GM12892 (cell line): Measurements from ENCODE around the gene LRRC74B.
"Not testable (repeated sequence)": the region's sequence is repeated elsewhere in the genome, so short reads cannot be mapped to it uniquely, and the experiment has no call there.

ENCODE experiments used
- DNase-seq: peaks from one replicate; pipeline ENCODE4 v3.0.0; 2011; ENCODE audit not compliant: insufficient read length
- FAIRE-seq: peaks from 2 replicates; lab custom pipeline; 2011; peaks lifted over from hg19 to GRCh38; lab: Jason Lieb, UNC
- POLR2A ChIP-seq: IDR thresholded peaks from 2 replicates; pipeline ENCODE4 v1.6.1; 2011; ENCODE audit warnings: low read depth, low read length, control low read depth
- POLR2AphosphoS5 ChIP-seq: IDR thresholded peaks from 2 replicates; pipeline ENCODE4 v1.6.1; 2011; ENCODE audit warnings: low read depth, low read length, control low read depth
- TAF1 ChIP-seq: IDR thresholded peaks from 2 replicates; pipeline ENCODE4 v1.6.1; 2011; ENCODE audit warnings: low read depth, mild to moderate bottlenecking, control low read depth, low read length, borderline replicate concordance

LRRC74B gene

DNA sequence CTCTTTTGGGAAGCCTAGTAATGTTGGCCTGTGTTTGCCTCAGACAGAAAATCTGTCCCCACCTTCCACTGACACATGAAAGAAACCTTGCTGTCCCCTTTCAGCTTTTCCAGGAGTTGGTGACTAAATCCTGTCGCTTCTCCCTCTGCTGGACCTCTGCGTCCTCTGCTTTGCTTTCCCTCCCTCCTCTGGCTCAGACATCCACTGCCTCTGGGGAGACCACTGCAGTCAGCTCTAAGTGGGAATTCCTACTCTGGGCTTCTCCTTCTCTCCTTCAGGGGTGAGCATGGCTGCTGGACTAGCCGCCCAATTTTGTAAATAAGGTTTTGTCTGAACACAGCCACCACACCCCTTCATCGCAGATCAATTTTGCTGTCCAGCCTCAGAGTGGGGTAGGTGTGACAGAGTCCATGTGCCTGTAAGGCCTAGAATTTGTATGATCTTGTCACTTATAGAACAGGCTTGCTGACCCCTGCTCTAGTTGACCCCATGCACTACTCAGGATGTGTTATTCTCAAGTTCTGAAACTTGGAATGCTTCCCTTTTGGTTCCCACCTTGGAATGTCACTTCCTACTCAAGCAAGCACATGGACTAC lies 23.0 kb downstream of the LRRC74B start:
- no peak for FAIRE-seq
- no peak for DNase-seq
- no peak for TF ChIP-seq POLR2A
- no peak for TF ChIP-seq TAF1
- no peak for TF ChIP-seq POLR2AphosphoS5

DNA sequence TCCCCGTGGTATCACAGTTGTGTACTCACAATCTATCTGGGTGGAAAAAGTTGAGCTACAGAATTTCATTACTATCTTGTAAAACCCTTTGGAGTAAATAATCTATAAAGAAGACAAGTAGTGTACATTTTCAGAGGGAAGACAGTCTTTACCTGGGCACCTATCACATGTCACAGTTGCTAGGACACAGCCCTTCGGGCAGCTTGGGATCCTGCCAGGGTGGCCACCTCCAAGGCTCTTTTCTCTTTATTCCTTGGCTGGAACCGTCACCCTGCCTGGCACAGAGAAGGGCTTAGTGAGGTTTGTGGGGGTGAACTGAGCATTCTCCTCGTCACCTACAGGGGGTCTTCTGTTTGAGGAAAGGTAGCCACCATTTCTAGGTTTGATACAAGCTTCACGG lies 23.6 kb downstream of the LRRC74B start:
- no peak for DNase-seq
- TF ChIP-seq POLR2AphosphoS5 = no peak
- no peak for TF ChIP-seq POLR2A
- no peak for TF ChIP-seq TAF1
- no peak for FAIRE-seq

DNA sequence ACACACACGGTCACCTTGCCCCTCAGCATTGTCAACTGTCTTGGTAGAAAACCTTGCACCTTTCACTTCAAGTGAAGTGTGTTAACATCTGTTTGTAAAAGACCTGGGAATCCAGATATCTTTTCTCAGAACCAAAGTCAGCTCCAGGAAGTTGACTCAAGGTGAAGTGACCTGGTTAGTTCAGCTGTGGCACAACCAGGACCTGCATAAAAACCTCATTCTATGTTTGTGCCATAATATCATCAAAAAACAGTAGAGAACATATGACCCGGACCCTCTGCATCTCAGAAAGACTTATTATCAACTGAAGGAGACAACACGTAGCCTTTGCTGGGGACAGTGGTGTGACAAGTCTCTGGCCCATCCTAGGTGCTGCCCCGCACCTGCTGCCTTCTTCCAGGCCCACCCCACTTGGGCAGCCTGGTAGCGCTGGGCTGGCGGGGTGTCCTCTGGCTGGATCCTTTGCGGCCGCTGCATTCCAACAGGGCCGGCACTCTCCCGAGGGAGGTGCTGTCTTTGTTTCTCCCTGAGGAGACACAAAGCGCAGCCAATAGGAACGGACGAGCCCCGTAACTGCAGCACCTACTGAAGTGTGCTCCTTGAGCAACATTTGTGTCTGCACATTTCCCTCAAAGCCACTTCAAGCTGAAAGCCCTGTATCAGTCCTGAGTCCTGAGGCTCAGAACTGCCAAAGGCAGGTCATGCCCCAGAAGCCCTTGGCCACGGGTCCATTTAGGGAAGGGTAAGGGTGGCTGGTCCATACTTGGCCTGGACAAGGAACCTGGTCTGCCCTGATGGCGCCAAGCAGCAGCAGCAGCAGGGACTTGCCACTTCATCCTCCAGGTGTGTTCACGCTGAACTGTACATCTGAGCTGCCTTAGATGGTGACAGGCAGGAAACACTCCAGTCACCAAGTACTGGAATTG lies 25.2 kb downstream of the LRRC74B start:
- DNase-seq = no peak
- no peak for FAIRE-seq
- TF ChIP-seq POLR2A = no peak
- TF ChIP-seq TAF1 = no peak
- no peak for TF ChIP-seq POLR2AphosphoS5

DNA sequence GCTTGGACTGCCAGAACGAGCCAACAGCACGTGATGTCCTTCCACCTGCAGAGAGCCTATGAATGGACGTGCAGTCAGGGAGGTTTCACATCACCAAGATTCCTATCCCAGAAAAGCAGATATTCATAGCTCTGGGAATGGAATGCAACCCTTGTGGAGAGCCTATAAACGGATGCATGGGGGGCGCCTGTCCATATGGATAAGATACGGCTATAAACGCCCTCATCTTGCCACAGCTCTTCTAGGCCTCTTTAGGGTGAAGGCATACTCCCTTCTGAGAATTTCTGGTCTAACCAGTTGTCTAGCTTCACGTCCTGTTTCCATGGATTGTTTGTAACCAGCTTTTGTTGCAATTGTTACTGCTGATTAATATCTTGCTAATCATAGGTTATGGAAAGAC lies 26.1 kb downstream of the LRRC74B start:
- not testable (repeated sequence) for FAIRE-seq

DNA sequence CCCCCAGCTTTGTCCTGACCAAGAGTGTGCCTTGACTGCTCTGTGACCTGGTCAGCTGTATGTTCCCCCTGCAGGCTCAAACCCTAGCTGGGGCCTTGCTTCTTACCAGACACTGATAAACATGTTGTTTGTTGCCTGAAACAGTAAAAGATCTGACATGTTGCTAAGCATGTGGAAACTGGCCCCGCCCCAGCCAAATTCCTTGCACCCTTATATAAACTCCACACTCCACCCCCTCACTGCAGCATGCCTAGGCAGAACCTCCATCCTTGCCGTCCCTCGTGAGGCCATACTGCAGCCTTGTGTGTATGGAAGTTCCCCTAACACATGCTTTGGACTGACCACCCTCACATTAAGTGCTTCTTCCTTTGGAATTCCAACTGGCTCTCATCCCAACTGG lies 27.3 kb downstream of the LRRC74B start:
- DNase-seq = no peak
- TF ChIP-seq POLR2A (no peak), TAF1 (no peak), POLR2AphosphoS5 (no peak)
- FAIRE-seq = no peak

More for the DNA sequence above, 26.1 kb downstream of the LRRC74B start:
- DNase-seq = not testable (repeated sequence)

DNA sequence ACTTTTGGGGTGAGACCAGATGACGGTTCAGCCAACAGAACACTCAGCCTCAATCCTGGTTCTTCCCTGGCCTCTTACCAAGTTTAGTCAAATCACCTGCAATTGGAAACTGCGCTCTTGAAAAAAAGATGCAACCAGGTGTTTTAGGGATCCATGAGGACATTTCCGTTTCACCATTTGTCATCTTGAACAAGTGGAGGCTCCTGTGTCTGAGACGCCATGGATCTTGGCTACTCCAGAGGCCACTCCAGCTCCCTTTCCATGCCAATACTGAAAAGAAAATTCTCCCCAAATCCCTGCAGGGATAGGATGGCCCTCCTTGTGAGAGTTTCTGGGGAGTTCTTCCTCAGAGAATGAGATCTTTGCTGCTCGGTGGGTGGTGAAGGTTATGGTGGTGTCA lies 27.7 kb downstream of the LRRC74B start:
- TF ChIP-seq TAF1 (no peak), POLR2A (no peak), POLR2AphosphoS5 (no peak)
- no peak for DNase-seq
- no peak for FAIRE-seq

DNA sequence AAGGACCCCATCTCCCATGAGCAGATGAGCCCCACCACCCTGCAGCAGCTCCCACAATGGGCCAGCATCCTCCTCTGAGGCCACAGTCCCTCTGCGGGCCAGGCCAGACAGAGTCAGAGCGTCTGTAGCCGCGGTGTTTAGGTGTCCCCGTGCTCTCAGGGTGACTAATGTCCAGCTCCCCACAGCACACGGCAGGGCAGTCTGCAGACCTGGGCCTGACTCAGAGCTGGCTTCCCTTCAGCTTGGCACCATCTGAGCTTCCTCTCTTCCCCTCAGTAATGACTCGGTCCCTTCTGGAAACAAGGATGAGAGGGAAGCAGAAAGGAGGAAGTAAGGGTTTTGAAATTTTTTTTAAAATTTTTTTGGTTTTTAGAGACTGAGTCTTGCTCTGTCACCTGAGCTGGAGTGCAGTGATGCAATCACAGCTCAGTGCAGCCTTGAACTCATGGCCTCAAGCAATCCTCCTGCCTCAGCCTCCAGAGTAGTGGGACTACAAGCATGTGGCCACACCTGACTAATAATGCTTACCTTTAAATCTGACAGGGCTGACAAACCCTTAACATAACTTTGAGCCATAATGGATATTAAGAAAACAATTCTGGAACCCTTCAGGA lies 28.5 kb downstream of the LRRC74B start:
- TF ChIP-seq POLR2A (no peak), TAF1 (no peak), POLR2AphosphoS5 (no peak)
- no peak for FAIRE-seq

DNA sequence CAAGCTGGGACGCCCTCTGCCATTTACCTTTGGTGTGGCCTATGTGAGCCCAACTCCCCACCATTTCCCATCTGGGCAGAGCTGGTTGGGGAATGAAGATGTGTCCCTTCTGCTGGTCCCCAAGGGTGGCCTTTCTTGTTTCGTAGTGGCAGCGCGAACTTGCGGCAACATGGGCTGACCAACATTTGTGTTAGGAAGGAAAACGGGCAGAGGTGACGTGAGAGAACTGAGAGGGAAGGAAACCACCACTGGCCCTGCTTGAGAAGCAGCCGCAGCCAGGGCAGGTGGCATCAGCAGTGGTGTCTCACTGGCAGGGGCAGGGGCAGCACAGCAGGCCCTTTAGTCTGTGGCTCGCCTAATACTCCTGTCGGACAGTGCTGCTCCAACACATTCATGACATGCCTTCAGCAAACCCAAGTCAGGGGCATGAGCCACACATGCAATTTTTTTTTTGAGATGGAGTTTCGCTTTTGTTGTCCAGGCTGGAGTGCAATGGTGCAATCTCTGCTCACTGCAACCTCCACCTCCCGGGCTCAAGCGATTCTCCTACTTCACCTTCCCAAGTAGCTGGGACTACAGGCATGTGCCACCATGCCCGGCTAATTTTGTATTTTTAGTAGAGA lies 29.9 kb downstream of the LRRC74B start:
- no peak for FAIRE-seq
- TF ChIP-seq TAF1 = no peak
- no peak for TF ChIP-seq POLR2AphosphoS5
- no peak for TF ChIP-seq POLR2A
- no peak for DNase-seq

More for the DNA sequence above, 28.5 kb downstream of the LRRC74B start:
- no peak for DNase-seq

DNA sequence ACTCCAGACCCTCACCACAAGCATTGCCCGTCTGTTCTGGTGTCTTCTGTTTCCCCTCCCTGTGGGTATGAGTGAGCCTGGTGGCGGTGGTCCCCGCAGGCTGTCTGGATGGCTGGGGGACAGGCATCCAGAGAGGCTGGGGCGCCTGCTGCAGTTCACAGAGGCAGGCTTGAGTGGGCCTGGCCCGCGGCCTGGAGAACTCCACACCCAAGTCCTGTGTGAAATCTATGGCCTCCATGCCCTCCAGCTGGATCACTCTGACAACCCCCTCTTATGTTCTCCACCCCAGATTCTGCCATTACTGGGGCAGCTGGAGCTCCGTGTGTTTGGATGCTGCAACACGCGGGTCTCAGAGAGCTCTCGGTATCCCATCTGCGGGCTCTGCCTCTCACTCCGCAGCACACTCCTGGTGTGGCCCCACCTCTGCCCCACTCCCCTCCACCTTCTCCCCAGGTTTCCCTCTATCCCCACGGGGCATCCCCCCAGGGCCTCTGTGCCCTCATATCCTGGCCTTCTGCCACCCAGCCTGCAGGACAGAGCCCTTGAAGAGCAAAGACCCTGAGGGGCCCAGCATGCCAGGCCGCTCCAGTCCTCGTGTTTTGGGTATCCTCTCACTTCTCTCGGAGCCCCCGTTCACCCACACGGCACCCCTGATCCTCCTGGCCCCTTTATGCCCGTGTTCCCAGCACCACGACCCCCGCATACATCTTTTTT lies 31.3 kb downstream of the LRRC74B start:
- no peak for DNase-seq
- TF ChIP-seq TAF1 (no peak), POLR2AphosphoS5 (no peak), POLR2A (no peak)
- FAIRE-seq = no peak

DNA sequence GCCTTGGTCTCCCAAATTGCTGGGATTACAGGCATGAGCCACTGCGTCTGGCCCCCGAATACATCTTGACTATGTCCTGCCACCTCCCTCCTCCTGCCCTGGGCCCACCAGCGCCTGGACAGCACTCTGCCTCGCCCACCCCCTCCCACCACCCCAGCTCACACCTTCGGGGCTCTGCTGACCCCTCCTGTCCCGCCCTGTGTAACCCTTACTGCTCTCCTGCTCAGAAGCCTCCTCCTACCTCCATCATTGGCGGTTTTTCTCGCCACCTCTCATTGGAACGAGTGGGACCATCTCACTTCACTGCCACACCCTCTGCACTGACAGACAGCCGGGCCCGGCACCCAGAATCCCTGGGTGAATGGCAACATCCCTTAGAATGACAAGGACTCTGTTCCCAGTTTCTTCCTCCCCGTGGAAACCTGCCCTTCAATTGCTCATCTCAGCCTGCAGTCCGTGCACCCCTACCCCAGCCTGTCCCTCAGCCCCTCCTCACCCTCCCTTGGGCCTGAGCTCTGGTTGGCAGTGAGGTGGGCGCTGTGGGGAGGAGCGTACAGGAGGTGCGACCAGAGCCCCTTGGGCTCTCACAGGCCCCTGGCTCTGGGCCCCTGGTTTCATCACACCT lies 32.2 kb downstream of the LRRC74B start:
- TF ChIP-seq TAF1 (no peak), POLR2AphosphoS5 (no peak)
- DNase-seq (no peak), FAIRE-seq (no peak)
